Breast epithelium (tissue), 3 donors: ENCODE measurements around the gene CTF1.

ENCODE experiments used
- CTCF ChIP-seq, 3 donors: fragments of 450-650 bp; IDR thresholded peaks; one replicate each; pipeline ENCODE4 v1.5.1; 2016 to 2017; ENCODE audit warnings: antibody characterized with exemption in 3 of 3, mild to moderate bottlenecking in 3 of 3, moderate library complexity in 3 of 3
- POLR2A ChIP-seq: fragments of 450-650 bp; IDR thresholded peaks from one replicate; pipeline ENCODE4 v1.6.1; 2016; ENCODE audit warnings: antibody characterized with exemption, mild to moderate bottlenecking, moderate library complexity

GRCh38 chr16:30918614-30919013 lies 22.2 kb downstream of the CTF1 start:
- TF ChIP-seq CTCF (IDR thresholded peaks at IDR 0.05) = no peak
- TF ChIP-seq POLR2A = no peak
